Epithelial cell of esophagus (primary cell): ENCODE measurements around the gene MS4A15.
"Not testable (repeated sequence)": the region's sequence is repeated elsewhere in the genome, so short reads cannot be mapped to it uniquely, and the experiment has no call there.

Experiments
- DNase-seq: peaks from one replicate; pipeline ENCODE4 v3.0.0; 2010; ENCODE audit warnings: low read depth
- H3K4me3 ChIP-seq: 2 replicates; pipeline ENCODE4 v1.5.1; 2011; ENCODE audit warnings: mild to moderate bottlenecking, low read length, control low read depth
- CTCF ChIP-seq: IDR thresholded peaks from 2 replicates; pipeline ENCODE4 v1.5.1; 2011; ENCODE audit warnings: low read depth, mild to moderate bottlenecking, low read length, control low read depth, inconsistent platforms; ENCODE audit not compliant: insufficient read depth; ENCODE audit errors: missing control alignments

The MS4A15 gene

GRCh38 chr11:60813324-60813723 lies 56.7 kb downstream of the MS4A15 start:
- no peak for DNase-seq
- no peak overlapping the region for H3K4me3 ChIP-seq
- TF ChIP-seq CTCF: no peak

DNA sequence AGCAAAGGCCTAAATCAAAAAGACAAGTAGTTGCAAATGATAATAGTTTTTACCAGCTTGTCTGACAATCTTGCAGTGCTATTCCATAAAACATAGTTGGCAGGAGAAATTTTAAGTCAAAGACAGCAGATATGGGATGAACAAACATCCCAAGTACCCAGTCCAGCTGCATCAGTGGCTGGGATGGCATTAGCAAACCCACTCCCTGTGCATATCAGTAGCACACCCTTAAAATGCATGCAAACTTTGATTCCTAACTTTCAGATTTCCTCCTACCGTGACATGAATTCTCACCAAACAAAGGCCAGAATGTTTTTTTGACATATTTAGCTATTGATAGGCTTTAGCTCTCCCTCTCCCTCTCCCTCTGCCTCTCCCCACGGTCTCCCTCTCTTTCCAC lies 57.4 kb downstream of the MS4A15 start:
- no peak overlapping the region for H3K4me3 ChIP-seq
- no peak for TF ChIP-seq CTCF
- no peak for DNase-seq

GRCh38 chr11:60816590-60817157 lies 60.0 kb downstream of the MS4A15 start:
- H3K4me3 ChIP-seq: no peak overlapping the region
- TF ChIP-seq CTCF: no peak
- DNase-seq: no peak

DNA sequence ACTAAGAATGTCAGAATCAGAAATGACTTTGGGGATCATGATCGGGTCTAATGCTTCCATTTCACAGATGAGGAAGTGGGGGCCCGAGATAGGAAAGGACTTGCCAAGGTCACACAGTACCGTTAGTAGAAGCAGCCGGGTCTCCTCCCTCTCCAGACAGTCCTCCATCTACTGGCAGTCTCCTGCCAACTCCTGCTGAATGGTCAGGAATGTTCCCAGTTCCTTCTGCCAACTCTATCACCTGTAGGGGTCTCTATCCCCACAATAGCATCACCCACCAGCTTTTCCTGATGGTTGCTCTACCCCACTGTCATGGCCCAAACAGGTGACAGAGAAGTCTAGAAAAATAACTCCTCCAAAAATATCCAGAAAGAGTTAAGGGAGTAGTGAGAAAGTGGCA lies 61.4 kb downstream of the MS4A15 start:
- no peak overlapping the region for H3K4me3 ChIP-seq
- DNase-seq: no peak
- TF ChIP-seq CTCF: no peak

GRCh38 chr11:60821827-60822599 lies 65.3 kb downstream of the MS4A15 start:
- H3K4me3 ChIP-seq: no peak overlapping the region
- DNase-seq: no peak
- TF ChIP-seq CTCF: no peak

DNA sequence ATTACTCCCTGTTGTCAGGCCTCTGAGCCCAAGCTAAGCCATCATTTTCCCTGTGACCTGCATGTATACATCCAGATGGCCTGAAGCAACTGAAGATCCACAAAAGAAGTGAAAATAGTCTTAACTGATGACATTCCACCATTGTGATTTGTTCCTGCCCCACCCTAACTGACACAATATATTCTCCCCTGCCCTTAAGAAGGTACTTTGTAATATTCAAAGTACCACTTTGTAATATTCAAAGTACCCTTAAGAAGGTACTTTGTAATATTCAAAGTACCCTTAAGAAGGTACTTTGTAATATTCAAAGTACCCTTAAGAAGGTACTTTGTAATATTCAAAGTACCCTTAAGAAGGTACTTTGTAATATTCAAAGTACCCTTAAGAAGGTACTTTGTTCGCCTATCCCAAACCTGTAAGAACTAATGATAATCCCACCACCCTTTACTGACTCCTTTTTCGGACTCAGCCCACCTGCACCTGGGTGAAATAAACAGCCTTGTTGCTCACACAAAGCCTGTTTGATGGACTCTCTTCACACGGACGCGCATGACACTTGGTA lies 67.2 kb downstream of the MS4A15 start:
- not testable (repeated sequence) for H3K4me3 ChIP-seq, DNase-seq

GRCh38 chr11:60825118-60825517 lies 68.5 kb downstream of the MS4A15 start:
- no peak for DNase-seq
- no peak for TF ChIP-seq CTCF
- H3K4me3 ChIP-seq: no peak overlapping the region
